GM12874 (cell line): ENCODE data around the gene BCL2L11.

Experiments used
- CTCF ChIP-seq: IDR thresholded peaks from 2 replicates; pipeline ENCODE4 v1.5.1; 2011; ENCODE audit warnings: low read depth, mild to moderate bottlenecking, control low read depth, low read length, moderate library complexity; ENCODE audit not compliant: insufficient read depth

The BCL2L11 gene

GRCh38 chr2:111111101-111111755 lies 9.5 kb upstream of the BCL2L11 start:
- no peak for TF ChIP-seq CTCF

- no peak for TF ChIP-seq CTCF
These were observed 6.9 kb upstream of the BCL2L11 start for GRCh38 chr2:111113838-111114237.

GRCh38 chr2:111116011-111116746 lies 4.5 kb upstream of the BCL2L11 start:
- TF ChIP-seq CTCF, result no peak

GRCh38 chr2:111116843-111117597 lies 3.7 kb upstream of the BCL2L11 start:
- peak; percentile 91 for TF ChIP-seq CTCF

- TF ChIP-seq CTCF, result no peak
These were observed 2.9 kb upstream of the BCL2L11 start for GRCh38 chr2:111117598-111118480.

- no peak for TF ChIP-seq CTCF
These were observed 2.2 kb upstream of the BCL2L11 start for GRCh38 chr2:111118481-111118980.
